Heart right ventricle (tissue), 16 donors: ENCODE measurements around the gene IL7R. TPM values are rescaled to one million over a fixed set of nuclear protein-coding genes. Genes with fewer than 3 reads are reported as not detected.

Source experiments
- ATAC-seq, 8 donors: fragments of 200-7000 bp; cut with Tn5 transposase; one replicate each; pipeline ENCODE4 v1.9.1; 2020; ENCODE audit warnings: mild to moderate bottlenecking in 8 of 8, moderate library complexity in 8 of 8, moderate number of reproducible peaks in 1 of 8
- DNase-seq, 2 donors: peaks; one replicate each; pipeline ENCODE4 v3.0.0-alpha.2; 2020
- H3K27ac ChIP-seq, 10 donors: fragments of 200-600 bp; sonication (generic) in 2 of 10; one replicate each; pipeline versions ENCODE4 v1.5.0 to v1.8.0; 2020 to 2022; ENCODE audit warnings: mild to moderate bottlenecking in 3 of 10
- H3K27me3 ChIP-seq, 7 donors: fragments of 200-600 bp; one replicate each; pipeline ENCODE4 v1.8.0; 2021 to 2022; ENCODE audit warnings: mild to moderate bottlenecking in 2 of 7
- H3K36me3 ChIP-seq, 9 donors: fragments of 200-600 bp; sonication (generic) in 1 of 9; one replicate each; pipeline versions ENCODE4 v1.5.0 to v1.8.0; 2020 to 2022; ENCODE audit warnings: mild to moderate bottlenecking in 2 of 9
- H3K4me1 ChIP-seq, 9 donors: fragments of 200-600 bp; sonication (generic) in 1 of 9; one replicate each; pipeline versions ENCODE4 v1.5.0 to v1.8.0; 2020 to 2022; ENCODE audit warnings: mild to moderate bottlenecking in 4 of 9
- H3K4me3 ChIP-seq, 10 donors: fragments of 200-600 bp; sonication (generic) in 2 of 10; one replicate each; pipeline versions ENCODE4 v1.5.0 to v1.8.0; 2020 to 2022; ENCODE audit warnings: mild to moderate bottlenecking in 7 of 10, moderate library complexity in 2 of 10
- H3K9me3 ChIP-seq, 11 donors: fragments of 200-600 bp in 10 of 11; sonication (generic) in 2 of 11; one replicate each; pipeline versions ENCODE4 v1.5.0 to v1.8.0; 2013 to 2022; ENCODE audit warnings: mild to moderate bottlenecking in 2 of 11, control low read depth in 1 of 11, moderate library complexity in 1 of 11
- CTCF ChIP-seq, 9 donors: fragments of 200-600 bp; sonication (generic) in 2 of 9; IDR thresholded peaks; one replicate each; pipeline versions ENCODE4 v1.5.0 to v1.8.0; 2021 to 2022; ENCODE audit warnings: antibody characterized with exemption in 9 of 9, mild to moderate bottlenecking in 5 of 9, moderate library complexity in 1 of 9
- WGBS, 2 donors: extraction: QIAGEN DNeasy Blood & Tissue Kit; methylation state at CpG; one replicate each; pipeline ENCODE4 v1.1.7; 2013; ENCODE audit warnings: inconsistent platforms in 1 of 2; 5-methylcytosine and 5-hydroxymethylcytosine counted together
- intact Hi-C, 10 donors: fragments of 100-400 bp; cut with DNase I; formaldehyde crosslinking; loops; one replicate each; pipeline versions ENCODE4 v1.11.1 to v1.14.2; 2022
- polyA plus RNA-seq, 2 donors: library from polyadenylated mRNA; stranded (reverse); fragments of 200-250 nt; gene quantifications; one replicate each; pipeline ENCODE4 v1.2.3, GENCODE V29; 2013
- total RNA-seq, 10 donors: library from RNA; stranded (reverse); fragmentation: NEBNext Ultra II Directional in 3 of 10; extraction: Animal tissue kit (Norgen Biotek cat#: 25700) in 3 of 10; gene quantifications; one replicate each; pipeline versions ENCODE4 v1.2.1 to v1.2.4, GENCODE V29; 2021 to 2023
- donor health status: Arrhythmogenic right ventricular cardiomyopathy.
- donor health status: ischemic (EF 13 %, LVEDD 7.1; RV severe dilation, severe dysfunction).
- donor health status: healthy with polysubstance abuse.
- donor health status: DM: no; HTN: yes; CAD: no.
- donor health status: DM: no; HTN: no; CAD: no.
- donor health status: ischemic (EF 25% LVEDD 6.9; RV normal size, moderate dysfunction).
- donor health status: ischemic (EF 25% LVEDD 5.7; RV mildly dilated, moderate dysfunction).
- donor health status: healthy.
- donor health status: DM: yes; HTN: yes; CAD: no.
- donor health status: Ischemic cardiomyopathy.
- donor health status: ischemic (EF 35%, LVEDD 5.7; RV mildly dilated, moderate dysfunction).
- donor health status: nonischemic (EF 11% LVEDD 7.7; RV severe dilation, severe dysfunction).
- donor health status: DM: yes; HTN: yes; CAD: no.
- donor health status: PGD.
- donor health status: ischemic (EF 29% LVEDD 5.4; RV normal size, mild dysfunction).
- donor health status: nonischemic (EF 23%, LVEDD 6.1; RV moderate dilation, normal function).

The IL7R gene
- total and polyA plus RNA-seq, 12 donors: 0.22 to 10.6 (median 0.71) TPM

GRCh38 chr5:35859101-35859661 is 2.5 kb downstream of the IL7R start:
- 41 to 47% methylated on average over 3 of the region's 3 CpGs for WGBS, 2 donors
- Histone ChIP-seq H3K27ac (peak overlapping the region in 1 of 10 donors; percentile 78), H3K36me3 (peaks cover 0 to 26% (median 0%) of the 10 kb centered on the region in 9 donors), H3K9me3 (peaks cover 0 to 1% (median 0%) of the 10 kb centered on the region in 11 donors), H3K4me3 (peak overlapping the region in 1 of 10 donors; percentile 46), H3K27me3 (peaks cover 0 to 7% (median 0%) of the 10 kb centered on the region in 7 donors), H3K4me1 (peaks cover 0 to 33% (median 0%) of the 10 kb centered on the region in 9 donors)
- ATAC-seq: peak in 1 of 8 donors; percentile 25
- no peak for DNase-seq
- no peak for TF ChIP-seq CTCF (IDR thresholded peaks at IDR 0.05)
- intact Hi-C loops: no loop called here

GRCh38 chr5:35860686-35861085 is 4.0 kb downstream of the IL7R start:
- intact Hi-C loops: no loop called here
- peaks cover 0 to 21% (median 0%) of the 10 kb centered on the region in 9 donors for H3K4me1 ChIP-seq
- no peak for ATAC-seq
- TF ChIP-seq CTCF (IDR thresholded peaks at IDR 0.05): no peak
- no peak for DNase-seq
- H3K36me3 ChIP-seq: peaks cover 0 to 33% (median 0%) of the 10 kb centered on the region in 9 donors
- 85 to 89% methylated on average over 1 of the region's 1 CpG for WGBS, 2 donors
- peaks cover 0 to 7% (median 0%) of the 10 kb centered on the region in 7 donors for H3K27me3 ChIP-seq
- H3K4me3 ChIP-seq: peak overlapping the region in 1 of 10 donors; percentile 46
- peaks cover 0 to 8% (median 0%) of the 10 kb centered on the region in 11 donors for H3K9me3 ChIP-seq
- no peak overlapping the region for H3K27ac ChIP-seq

- DNase-seq (no peak), ATAC-seq (no peak)
- Histone ChIP-seq H3K27me3 (peaks cover 0 to 4% (median 0%) of the 10 kb centered on the region in 7 donors), H3K4me3 (peak overlapping the region in 1 of 10 donors; percentile 16), H3K36me3 (peaks cover 0 to 33% (median 0%) of the 10 kb centered on the region in 9 donors), H3K4me1 (peaks cover 0 to 11% (median 0%) of the 10 kb centered on the region in 9 donors), H3K9me3 (peaks cover 0 to 8% (median 0%) of the 10 kb centered on the region in 11 donors), H3K27ac (no peak overlapping the region)
- TF ChIP-seq CTCF (IDR thresholded peaks at IDR 0.05): no peak
- WGBS, 2 donors: 59 to 84% methylated on average over 1 of the region's 1 CpG
- intact Hi-C loops: no loop called here
Observed at GRCh38 chr5:35861718-35862117, 5.0 kb downstream of the IL7R start.

GRCh38 chr5:35862126-35862525 is 5.4 kb downstream of the IL7R start:
- Histone ChIP-seq H3K27me3 (peaks cover 0 to 4% (median 0%) of the 10 kb centered on the region in 7 donors), H3K36me3 (peaks cover 0 to 33% (median 0%) of the 10 kb centered on the region in 9 donors), H3K27ac (no peak overlapping the region), H3K4me1 (peaks cover 0 to 7% (median 0%) of the 10 kb centered on the region in 9 donors), H3K9me3 (peaks cover 0 to 8% (median 0%) of the 10 kb centered on the region in 11 donors), H3K4me3 (peak overlapping the region in 1 of 10 donors; percentile 16)
- TF ChIP-seq CTCF (IDR thresholded peaks at IDR 0.05): no peak
- no peak for DNase-seq
- intact Hi-C loops: no loop called here
- no peak for ATAC-seq
- 68 to 85% methylated on average over 2 of the region's 2 CpGs for WGBS, 2 donors
